HepG2 (cell line): ENCODE data around the gene HCRT. TPM values are rescaled to one million over a fixed set of nuclear protein-coding genes. Genes with fewer than 3 reads are reported as not detected.
A peak's percentile ranks its signal among the peaks of the same experiment; 100 is the strongest.

Source experiments
- CENPT ChIP-seq: sonication (generic); formaldehyde crosslinking; IDR thresholded peaks from 2 replicates; pipeline ENCODE4 v1.8.0; 2022; ENCODE audit warnings: low read depth, mild to moderate bottlenecking, moderate library complexity, missing genetic modification reagents
- DMAP1 ChIP-seq: IDR thresholded peaks from 2 replicates; pipeline ENCODE4 v1.6.1; 2016
- HOXA3 ChIP-seq: sonication (generic); formaldehyde crosslinking; IDR thresholded peaks from 2 replicates; pipeline ENCODE4 v1.5.0; 2020; ENCODE audit warnings: missing genetic modification reagents
- ISL2 ChIP-seq: sonication (generic); formaldehyde crosslinking; IDR thresholded peaks from 2 replicates; pipeline ENCODE4 v1.5.0; 2020; ENCODE audit warnings: missing genetic modification reagents
- SAP130 ChIP-seq: IDR thresholded peaks from 2 replicates; pipeline ENCODE4 v1.6.1; 2016; ENCODE audit warnings: low read depth
- SNAI1 ChIP-seq: sonication (generic); formaldehyde crosslinking; IDR thresholded peaks from 2 replicates; pipeline ENCODE4 v1.5.0; 2020; ENCODE audit warnings: mild to moderate bottlenecking, missing genetic modification reagents, borderline replicate concordance
- SPEN ChIP-seq: sonication (generic); formaldehyde crosslinking; IDR thresholded peaks from 2 replicates; pipeline ENCODE4 v1.5.1; 2020; ENCODE audit warnings: low read depth, mild to moderate bottlenecking, missing genetic modification reagents
- TGIF2 ChIP-seq: IDR thresholded peaks from 2 replicates; pipeline ENCODE4 v1.6.1; 2016; ENCODE audit warnings: control low read depth, missing compliant biosample characterization
- ZBTB1 ChIP-seq: sonication (generic); formaldehyde crosslinking; IDR thresholded peaks from 2 replicates; pipeline ENCODE4 v1.4.0; 2020; ENCODE audit warnings: missing genetic modification reagents, borderline replicate concordance
- ZBTB7B ChIP-seq: sonication (generic); formaldehyde crosslinking; IDR thresholded peaks from 2 replicates; pipeline ENCODE4 v1.4.0; 2020; ENCODE audit warnings: missing genetic modification reagents
- ZNF329 ChIP-seq: sonication (generic); formaldehyde crosslinking; IDR thresholded peaks from 2 replicates; pipeline ENCODE4 v1.9.0; 2021; ENCODE audit warnings: low read depth, mild to moderate bottlenecking, missing genetic modification reagents
- ZNF567 ChIP-seq: sonication (generic); formaldehyde crosslinking; IDR thresholded peaks from 2 replicates; pipeline ENCODE4 v1.8.1; 2023; ENCODE audit warnings: mild to moderate bottlenecking, missing genetic modification reagents, borderline replicate concordance
- ZSCAN30 ChIP-seq: sonication (generic); formaldehyde crosslinking; IDR thresholded peaks from 2 replicates; pipeline ENCODE4 v1.5.0; 2020; ENCODE audit warnings: mild to moderate bottlenecking, missing genetic modification reagents
- polyA plus RNA-seq, 8 experiments: library from polyadenylated mRNA; depleted of rRNA in 3 of 8; stranded (reverse) in 7 of 8; unstranded in 1 of 8; fragments of >200 nt; fragmentation: Illumina TruSeq in 4 of 8; extraction: Trizol in 4 of 8; gene quantifications; 2 replicates each; pipeline versions ENCODE4 v1.2.1 to v1.2.3, GENCODE V29; 2011 to 2016; ENCODE audit warnings: low read depth in 4 of 8, missing spikeins in 1 of 8, mixed read lengths in 1 of 8; ENCODE audit not compliant: insufficient read depth in 1 of 8
- total RNA-seq, 5 experiments: library from RNA; depleted of rRNA; stranded (reverse); fragments of >200 nt; fragmentation: Illumina TruSeq; extraction: Trizol; gene quantifications; 2 replicates each; pipeline ENCODE4 v1.2.3, GENCODE V29; 2016; ENCODE audit warnings: low read depth in 1 of 5
- TF ChIP-seq, protein P1 (sequence below): sonication (generic); formaldehyde crosslinking; IDR thresholded peaks from 2 replicates; pipeline ENCODE4 v1.8.0; 2022; ENCODE audit warnings: mild to moderate bottlenecking, missing genetic modification reagents, borderline replicate concordance
- TF ChIP-seq, protein P2 (sequence below): sonication (generic); formaldehyde crosslinking; IDR thresholded peaks from 2 replicates; pipeline ENCODE4 v1.4.0; 2020; ENCODE audit warnings: missing genetic modification reagents
- TF ChIP-seq, protein P3 (sequence below): sonication (generic); formaldehyde crosslinking; IDR thresholded peaks from 2 replicates; pipeline ENCODE4 v1.4.0; 2020; ENCODE audit warnings: missing genetic modification reagents, low read depth, mild to moderate bottlenecking, borderline replicate concordance
- TF ChIP-seq, protein P4 (sequence below): sonication (generic); formaldehyde crosslinking; IDR thresholded peaks from 2 replicates; pipeline ENCODE4 v1.4.0; 2020; ENCODE audit warnings: mild to moderate bottlenecking, missing genetic modification reagents

The HCRT gene
- total and polyA plus RNA-seq, 2 of the 13 experiments (the other 11 are each of a cell fraction or from before 2014, with no cell fraction given): not detected

DNA sequence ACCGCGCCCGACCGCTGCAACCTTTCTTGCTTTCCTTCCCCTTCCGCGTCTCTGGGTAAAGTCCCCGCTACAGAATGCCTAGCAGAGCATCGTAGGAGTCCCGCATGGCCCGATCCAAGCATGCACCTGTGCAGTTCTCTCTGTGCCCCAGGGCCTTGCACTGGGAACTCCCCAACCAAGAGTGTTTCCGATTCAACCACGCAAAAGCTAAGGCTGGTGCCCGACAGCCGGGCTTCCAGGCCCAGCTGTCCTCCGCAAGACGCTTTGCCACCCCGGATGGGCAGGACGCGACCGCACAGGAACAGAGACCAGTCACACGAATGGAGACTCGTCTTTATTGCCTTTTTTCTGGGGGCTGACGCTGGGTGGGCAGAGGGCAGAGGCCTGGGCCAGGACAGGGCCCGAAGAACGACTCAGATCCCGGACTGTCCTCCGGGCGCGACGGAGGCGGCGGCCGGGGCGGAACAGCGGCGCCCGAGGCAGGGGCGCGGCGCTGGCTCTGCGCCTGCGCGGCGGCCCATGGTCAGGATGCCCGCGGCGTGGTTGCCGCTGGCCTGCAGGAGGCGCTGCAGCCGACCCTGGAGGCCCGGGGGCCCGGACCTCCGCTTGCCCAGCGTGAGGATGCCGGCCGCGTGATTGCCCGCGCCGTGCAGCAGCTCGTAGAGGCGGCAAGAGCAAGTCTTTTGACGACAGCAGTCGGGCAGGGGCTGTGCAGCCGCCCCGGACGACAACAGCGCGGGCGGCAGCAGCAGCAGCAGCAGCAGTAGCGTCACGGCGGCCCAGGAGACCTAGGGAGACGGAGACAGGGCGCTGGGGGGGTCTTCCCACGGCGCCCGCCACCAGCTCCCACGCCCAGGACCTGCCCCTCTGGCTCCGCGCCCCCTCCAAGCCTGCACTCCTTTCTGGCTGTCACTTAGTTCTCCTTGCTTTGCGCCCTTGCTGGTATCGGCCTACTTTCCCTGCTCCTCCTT, 1.2 kb downstream of the HCRT start (continued):
- TF ChIP-seq, protein P1, sequence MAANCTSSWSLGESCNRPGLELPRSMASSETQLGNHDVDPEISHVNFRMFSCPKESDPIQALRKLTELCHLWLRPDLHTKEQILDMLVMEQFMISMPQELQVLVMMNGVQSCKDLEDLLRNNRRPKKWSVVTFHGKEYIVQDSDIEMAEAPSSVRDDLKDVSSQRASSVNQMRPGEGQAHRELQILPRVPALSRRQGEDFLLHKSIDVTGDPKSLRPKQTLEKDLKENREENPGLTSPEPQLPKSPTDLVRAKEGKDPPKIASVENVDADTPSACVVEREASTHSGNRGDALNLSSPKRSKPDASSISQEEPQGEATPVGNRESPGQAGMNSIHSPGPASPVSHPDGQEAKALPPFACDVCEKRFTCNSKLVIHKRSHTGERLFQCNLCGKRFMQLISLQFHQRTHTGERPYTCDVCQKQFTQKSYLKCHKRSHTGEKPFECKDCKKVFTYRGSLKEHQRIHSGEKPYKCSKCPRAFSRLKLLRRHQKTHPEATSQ (CRISPR knock-in tag): 0 out of 2 replicates have a peak, but pooled peaks have one; percentile 53
- TF ChIP-seq ISL2 (CRISPR knock-in tag) (peak; percentile 40; the same call in 1 of the 2 replicates), ZNF567 (CRISPR knock-in tag) (no peak), HOXA3 (CRISPR knock-in tag) (peak; percentile 86; the same call in 1 of the 2 replicates), CENPT (CRISPR knock-in tag) (peak; percentile 73; the same call in 1 of the 2 replicates), SPEN (CRISPR knock-in tag) (peak; percentile 71), TGIF2 (peak; percentile 83; the same call in 1 of the 2 replicates), ZNF329 (CRISPR knock-in tag) (peak; percentile 21; the same call in 1 of the 2 replicates), ZBTB1 (CRISPR knock-in tag) (0 out of 2 replicates have a peak, but pooled peaks have one; percentile 23), DMAP1 (CRISPR knock-in tag) (peak; percentile 61; the same call in 1 of the 2 replicates), ZSCAN30 (CRISPR knock-in tag) (no peak), ZBTB7B (peak; percentile 48; the same call in 1 of the 2 replicates), SAP130 (CRISPR knock-in tag) (peak; percentile 87), SNAI1 (CRISPR knock-in tag) (no peak)
- TF ChIP-seq, protein P2, sequence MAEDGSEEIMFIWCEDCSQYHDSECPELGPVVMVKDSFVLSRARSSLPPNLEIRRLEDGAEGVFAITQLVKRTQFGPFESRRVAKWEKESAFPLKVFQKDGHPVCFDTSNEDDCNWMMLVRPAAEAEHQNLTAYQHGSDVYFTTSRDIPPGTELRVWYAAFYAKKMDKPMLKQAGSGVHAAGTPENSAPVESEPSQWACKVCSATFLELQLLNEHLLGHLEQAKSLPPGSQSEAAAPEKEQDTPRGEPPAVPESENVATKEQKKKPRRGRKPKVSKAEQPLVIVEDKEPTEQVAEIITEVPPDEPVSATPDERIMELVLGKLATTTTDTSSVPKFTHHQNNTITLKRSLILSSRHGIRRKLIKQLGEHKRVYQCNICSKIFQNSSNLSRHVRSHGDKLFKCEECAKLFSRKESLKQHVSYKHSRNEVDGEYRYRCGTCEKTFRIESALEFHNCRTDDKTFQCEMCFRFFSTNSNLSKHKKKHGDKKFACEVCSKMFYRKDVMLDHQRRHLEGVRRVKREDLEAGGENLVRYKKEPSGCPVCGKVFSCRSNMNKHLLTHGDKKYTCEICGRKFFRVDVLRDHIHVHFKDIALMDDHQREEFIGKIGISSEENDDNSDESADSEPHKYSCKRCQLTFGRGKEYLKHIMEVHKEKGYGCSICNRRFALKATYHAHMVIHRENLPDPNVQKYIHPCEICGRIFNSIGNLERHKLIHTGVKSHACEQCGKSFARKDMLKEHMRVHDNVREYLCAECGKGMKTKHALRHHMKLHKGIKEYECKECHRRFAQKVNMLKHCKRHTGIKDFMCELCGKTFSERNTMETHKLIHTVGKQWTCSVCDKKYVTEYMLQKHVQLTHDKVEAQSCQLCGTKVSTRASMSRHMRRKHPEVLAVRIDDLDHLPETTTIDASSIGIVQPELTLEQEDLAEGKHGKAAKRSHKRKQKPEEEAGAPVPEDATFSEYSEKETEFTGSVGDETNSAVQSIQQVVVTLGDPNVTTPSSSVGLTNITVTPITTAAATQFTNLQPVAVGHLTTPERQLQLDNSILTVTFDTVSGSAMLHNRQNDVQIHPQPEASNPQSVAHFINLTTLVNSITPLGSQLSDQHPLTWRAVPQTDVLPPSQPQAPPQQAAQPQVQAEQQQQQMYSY (CRISPR knock-in tag): peak; percentile 88
- TF ChIP-seq, protein P3, sequence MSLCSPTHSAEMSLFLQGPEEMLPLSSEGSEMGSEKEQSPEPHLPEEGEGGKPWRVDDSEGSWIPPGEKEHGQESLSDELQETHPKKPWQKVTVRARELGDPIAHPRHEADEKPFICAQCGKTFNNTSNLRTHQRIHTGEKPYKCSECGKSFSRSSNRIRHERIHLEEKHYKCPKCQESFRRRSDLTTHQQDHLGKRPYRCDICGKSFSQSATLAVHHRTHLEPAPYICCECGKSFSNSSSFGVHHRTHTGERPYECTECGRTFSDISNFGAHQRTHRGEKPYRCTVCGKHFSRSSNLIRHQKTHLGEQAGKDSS (CRISPR knock-in tag): peak; percentile 70; the same call in 1 of the 2 replicates
- TF ChIP-seq, protein P4, sequence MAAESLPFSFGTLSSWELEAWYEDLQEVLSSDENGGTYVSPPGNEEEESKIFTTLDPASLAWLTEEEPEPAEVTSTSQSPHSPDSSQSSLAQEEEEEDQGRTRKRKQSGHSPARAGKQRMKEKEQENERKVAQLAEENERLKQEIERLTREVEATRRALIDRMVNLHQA (CRISPR knock-in tag): no peak
